GM19238 (cell line): Measurements from ENCODE around the gene CRHR1.

ENCODE experiments used
- DNase-seq: peaks from one replicate; pipeline ENCODE4 v3.0.0; 2011; ENCODE audit warnings: low spot score; ENCODE audit not compliant: insufficient read length

The CRHR1 gene

GRCh38 chr17:45863857-45864654, 79.9 kb downstream of the CRHR1 start:
- no peak for DNase-seq

GRCh38 chr17:45867171-45867570, 83.1 kb downstream of the CRHR1 start:
- no peak for DNase-seq

- no peak for DNase-seq
Observed at GRCh38 chr17:45867702-45868101, 83.6 kb downstream of the CRHR1 start.

GRCh38 chr17:45868276-45868675, 84.2 kb downstream of the CRHR1 start:
- DNase-seq = no peak

- DNase-seq = no peak
Observed at GRCh38 chr17:45869676-45870341, 85.7 kb downstream of the CRHR1 start.

- no peak for DNase-seq
Observed at GRCh38 chr17:45870342-45870974, 86.3 kb downstream of the CRHR1 start.

- no peak for DNase-seq
Observed at GRCh38 chr17:45871718-45872117, 87.6 kb downstream of the CRHR1 start.

GRCh38 chr17:45873728-45874127, 89.6 kb downstream of the CRHR1 start:
- no peak for DNase-seq

GRCh38 chr17:45874151-45874550, 90.0 kb downstream of the CRHR1 start:
- DNase-seq = no peak

- DNase-seq = no peak
Observed at GRCh38 chr17:45876539-45876938, 92.4 kb downstream of the CRHR1 start.

- DNase-seq = no peak
Observed at GRCh38 chr17:45877467-45877866, 93.3 kb downstream of the CRHR1 start.

- DNase-seq = no peak
Observed at GRCh38 chr17:45883063-45883462, 98.9 kb downstream of the CRHR1 start.
